22Rv1 (cell line): ENCODE data around the gene MED12L.

Experiments
- ZFX ChIP-seq: fragments of 450-650 bp; IDR thresholded peaks from 2 replicates; pipeline ENCODE4 v1.6.1; 2017; ENCODE audit warnings: antibody characterized with exemption, borderline replicate concordance
- TF ChIP-seq, protein P1 (sequence below): fragments of 450-650 bp; IDR thresholded peaks from 2 replicates; pipeline ENCODE4 v1.5.1; 2017; ENCODE audit warnings: mild to moderate bottlenecking

GRCh38 chr3:151468284-151468917 is 382.9 kb downstream of the MED12L start:
- TF ChIP-seq, protein P1, sequence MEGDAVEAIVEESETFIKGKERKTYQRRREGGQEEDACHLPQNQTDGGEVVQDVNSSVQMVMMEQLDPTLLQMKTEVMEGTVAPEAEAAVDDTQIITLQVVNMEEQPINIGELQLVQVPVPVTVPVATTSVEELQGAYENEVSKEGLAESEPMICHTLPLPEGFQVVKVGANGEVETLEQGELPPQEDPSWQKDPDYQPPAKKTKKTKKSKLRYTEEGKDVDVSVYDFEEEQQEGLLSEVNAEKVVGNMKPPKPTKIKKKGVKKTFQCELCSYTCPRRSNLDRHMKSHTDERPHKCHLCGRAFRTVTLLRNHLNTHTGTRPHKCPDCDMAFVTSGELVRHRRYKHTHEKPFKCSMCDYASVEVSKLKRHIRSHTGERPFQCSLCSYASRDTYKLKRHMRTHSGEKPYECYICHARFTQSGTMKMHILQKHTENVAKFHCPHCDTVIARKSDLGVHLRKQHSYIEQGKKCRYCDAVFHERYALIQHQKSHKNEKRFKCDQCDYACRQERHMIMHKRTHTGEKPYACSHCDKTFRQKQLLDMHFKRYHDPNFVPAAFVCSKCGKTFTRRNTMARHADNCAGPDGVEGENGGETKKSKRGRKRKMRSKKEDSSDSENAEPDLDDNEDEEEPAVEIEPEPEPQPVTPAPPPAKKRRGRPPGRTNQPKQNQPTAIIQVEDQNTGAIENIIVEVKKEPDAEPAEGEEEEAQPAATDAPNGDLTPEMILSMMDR, result peak; percentile 98
- no peak for TF ChIP-seq ZFX
